Keratinocyte (primary cell): ENCODE measurements around the gene CLDN19. TPM values are rescaled to one million over a fixed set of nuclear protein-coding genes. Genes with fewer than 3 reads are reported as not detected.

Experiments
- DNase-seq: peaks from one replicate; pipeline ENCODE4 v3.0.0-alpha.2; 2011; ENCODE audit warnings: low read depth, missing footprints, low spot score
- FAIRE-seq: peaks from 2 replicates; lab custom pipeline; 2011; peaks lifted over from hg19 to GRCh38; lab: Jason Lieb, UNC
- H2AFZ ChIP-seq: 2 replicates; pipeline ENCODE4 v1.6.0; 2012; ENCODE audit warnings: low read length, control low read depth, inconsistent platforms; ENCODE audit not compliant: control insufficient read depth
- H3K27ac ChIP-seq: 2 replicates; pipeline ENCODE4 v1.5.1; 2011; ENCODE audit warnings: low read length; ENCODE audit not compliant: control insufficient read depth, insufficient read depth
- H3K27me3 ChIP-seq: 3 replicates; pipeline ENCODE4 v1.6.0; 2011; ENCODE audit warnings: low read length; ENCODE audit not compliant: control insufficient read depth, insufficient read depth; ENCODE audit errors: extremely low read depth
- H3K36me3 ChIP-seq, 2 experiments: 2 replicates in 1 of 2; 3 replicates in 1 of 2; pipeline ENCODE4 v1.5.1; 2011; ENCODE audit warnings: low read length in 2 of 2, mild to moderate bottlenecking in 1 of 2; ENCODE audit not compliant: control insufficient read depth in 2 of 2, insufficient read depth in 2 of 2; ENCODE audit errors: extremely low read depth in 1 of 2
- H3K4me1 ChIP-seq: 3 replicates; pipeline ENCODE4 v1.5.1; 2011; ENCODE audit warnings: low read length; ENCODE audit not compliant: control insufficient read depth, insufficient read depth; ENCODE audit errors: extremely low read depth
- H3K4me2 ChIP-seq: 3 replicates; pipeline ENCODE4 v1.6.0; 2011; ENCODE audit warnings: low read depth, low read length; ENCODE audit not compliant: control insufficient read depth, insufficient read depth; ENCODE audit errors: extremely low read depth
- H3K4me3 ChIP-seq, 3 experiments: fragments of 200-600 bp in 1 of 3; sonication (generic) in 1 of 3; 2 replicates in 2 of 3; 3 replicates in 1 of 3; pipeline ENCODE4 v1.5.1; 2011 to 2016; ENCODE audit warnings: low read length in 3 of 3, mild to moderate bottlenecking in 3 of 3, control low read depth in 2 of 3, inconsistent platforms in 1 of 3, low read depth in 1 of 3, mixed read lengths in 1 of 3, mixed run types in 1 of 3, moderate library complexity in 1 of 3; ENCODE audit not compliant: control insufficient read depth in 2 of 3, insufficient read depth in 2 of 3; ENCODE audit errors: extremely low read depth in 1 of 3
- H3K79me2 ChIP-seq: 2 replicates; pipeline ENCODE4 v1.6.0; 2012; ENCODE audit warnings: low read length; ENCODE audit not compliant: control insufficient read depth, insufficient read depth
- H3K9ac ChIP-seq: 3 replicates; pipeline ENCODE4 v1.6.0; 2011; ENCODE audit warnings: low read length; ENCODE audit not compliant: control insufficient read depth, insufficient read depth; ENCODE audit errors: extremely low read depth
- H3K9me1 ChIP-seq: 3 replicates; pipeline ENCODE4 v1.6.0; 2011; ENCODE audit warnings: low read length; ENCODE audit not compliant: control insufficient read depth, insufficient read depth; ENCODE audit errors: extremely low read depth
- H3K9me3 ChIP-seq: 2 replicates; pipeline ENCODE4 v1.5.1; 2012; ENCODE audit warnings: low read depth, low read length; ENCODE audit not compliant: control insufficient read depth
- H4K20me1 ChIP-seq: 3 replicates; pipeline ENCODE4 v1.6.0; 2011; ENCODE audit warnings: low read length; ENCODE audit not compliant: control insufficient read depth, insufficient read depth; ENCODE audit errors: extremely low read depth
- CTCF ChIP-seq, 3 experiments: IDR thresholded peaks in 1 of 3; conservative IDR thresholded peaks in 1 of 3; optimal IDR thresholded peaks in 1 of 3; 2 replicates in 2 of 3; 3 replicates in 1 of 3; pipeline versions ENCODE3 to v1.5.1; 2011; ENCODE audit warnings: low read length in 3 of 3, mild to moderate bottlenecking in 3 of 3, moderate library complexity in 2 of 3, control low read depth in 1 of 3, inconsistent platforms in 1 of 3; ENCODE audit not compliant: insufficient read depth in 2 of 3; ENCODE audit errors: extremely low read depth in 1 of 3
- EZH2 ChIP-seq: IDR thresholded peaks from one replicate; pipeline ENCODE4 v1.6.1; 2012; ENCODE audit warnings: inconsistent platforms, mild to moderate bottlenecking, low read length, moderate library complexity
- dilution Hi-C: fragments of 300-500 bp; cut with MboI; formaldehyde crosslinking; loops from one replicate; pipeline ENCODE4 v1.7.0; 2020; ENCODE audit warnings: low sequenced_read_pairs; ENCODE audit not compliant: extremely low pct_ligation_motif_present
- polyA plus RNA-seq, 5 experiments: library from polyadenylated mRNA; depleted of rRNA in 3 of 5; stranded (reverse) in 3 of 5; stranded (forward) in 1 of 5; unstranded in 1 of 5; fragments of >200 nt; gene quantifications; 1 replicate in 1 of 5; 2 replicates in 3 of 5; 3 replicates in 1 of 5; pipeline versions ENCODE4 v1.2.1 to v1.2.3, GENCODE V29; 2011 to 2012; ENCODE audit warnings: missing spikeins in 2 of 5, low read depth in 1 of 5, low replicate concordance in 1 of 5

Gene CLDN19
- polyA plus RNA-seq, 1 donor (not counting 4 experiments of a cell fraction or from before 2014, with no cell fraction given), result not detected

DNA sequence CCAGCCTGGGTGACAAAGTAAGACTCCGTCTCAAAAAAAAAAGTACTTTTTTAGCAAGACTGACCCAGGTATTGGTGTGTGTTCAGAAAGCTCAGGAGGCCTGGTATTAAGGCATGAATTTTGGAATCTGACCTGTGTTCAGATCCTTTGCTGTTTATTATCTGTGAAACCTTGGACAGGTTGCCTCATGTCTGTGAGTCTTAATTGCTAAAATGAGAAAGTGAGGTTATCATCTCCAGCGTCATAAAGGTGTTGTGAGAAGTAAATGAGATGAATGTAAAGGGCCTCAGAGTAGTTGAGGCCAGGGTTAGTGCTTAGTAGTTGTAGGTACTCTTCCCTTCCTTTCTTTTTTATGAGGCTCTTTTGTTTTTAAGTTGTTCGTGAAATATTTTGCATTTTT lies 29.8 kb upstream of the CLDN19 start:
- H3K79me2 ChIP-seq, result peaks cover 43% of the 10 kb centered on the region
- H3K4me1 ChIP-seq, result peaks cover 12% of the 10 kb centered on the region
- TF ChIP-seq CTCF (optimal IDR thresholded peaks at IDR 0.05 in 1 of 3, IDR thresholded peaks at IDR 0.05 in 1 of 3, conservative IDR thresholded peaks at IDR 0.05 in 1 of 3; ENCODE audit: extremely low read depth in 1 of 3, insufficient read depth in 2 of 3, low read length in 3 of 3), result no peak
- TF ChIP-seq EZH2, result no peak
- no peaks in the 10 kb centered on the region for H3K27me3 ChIP-seq
- no peaks in the 10 kb centered on the region for H4K20me1 ChIP-seq
- no peak overlapping the region for H3K4me2 ChIP-seq
- H3K9me1 ChIP-seq, result no peaks in the 10 kb centered on the region
- FAIRE-seq (no peak), DNase-seq (no peak)
- H3K9ac ChIP-seq, result no peak overlapping the region
- H2AFZ ChIP-seq, result no peak overlapping the region
- H3K36me3 ChIP-seq, result no peaks in the 10 kb centered on the region
- H3K4me3 ChIP-seq, result no peak overlapping the region
- H3K27ac ChIP-seq, result no peak overlapping the region
- dilution Hi-C loops, result no loop called here
- no peaks in the 10 kb centered on the region for H3K9me3 ChIP-seq

DNA sequence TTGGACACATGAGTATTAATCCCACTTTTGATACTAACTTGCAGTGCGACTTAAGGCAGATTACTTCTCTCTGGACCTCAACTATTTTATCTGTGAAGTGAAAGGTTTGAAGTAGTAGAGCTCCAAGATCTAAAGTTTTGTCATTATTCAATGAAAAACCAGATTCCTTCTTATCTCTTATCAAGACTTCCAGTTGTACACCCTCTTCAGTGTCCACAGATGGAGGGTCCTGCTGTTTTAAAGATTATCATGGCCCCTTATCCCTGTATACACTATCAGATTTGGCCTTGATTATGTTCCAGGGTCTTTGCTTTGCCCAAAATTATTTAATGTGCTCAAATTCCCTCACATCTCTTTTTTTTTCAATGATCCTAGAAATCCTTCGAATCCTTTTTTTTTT lies 28.1 kb upstream of the CLDN19 start:
- peak overlapping the region; percentile 65 to 85 (median 74) for H3K4me3 ChIP-seq
- peaks cover 12% of the 10 kb centered on the region for H3K4me1 ChIP-seq
- H2AFZ ChIP-seq, result no peak overlapping the region
- FAIRE-seq (no peak), DNase-seq (no peak)
- H3K9me3 ChIP-seq, result no peaks in the 10 kb centered on the region
- H3K36me3 ChIP-seq, result no peaks in the 10 kb centered on the region
- no peaks in the 10 kb centered on the region for H3K9me1 ChIP-seq
- dilution Hi-C loops, result no loop called here
- H3K79me2 ChIP-seq, result peaks cover 49% of the 10 kb centered on the region
- peak overlapping the region; percentile 83 for H3K9ac ChIP-seq
- H3K27me3 ChIP-seq, result no peaks in the 10 kb centered on the region
- H3K27ac ChIP-seq, result no peak overlapping the region
- H4K20me1 ChIP-seq, result no peaks in the 10 kb centered on the region
- TF ChIP-seq CTCF (optimal IDR thresholded peaks at IDR 0.05 in 1 of 3, IDR thresholded peaks at IDR 0.05 in 1 of 3, conservative IDR thresholded peaks at IDR 0.05 in 1 of 3; ENCODE audit: extremely low read depth in 1 of 3, insufficient read depth in 2 of 3, low read length in 3 of 3), result no peak
- TF ChIP-seq EZH2, result no peak
- peak overlapping the region; percentile 77 for H3K4me2 ChIP-seq
